Measurements from ENCODE around the gene CD79B.

Gene CD79B

GRCh38 chr17:63960430-63960829, 28.3 kb upstream of the CD79B start:
- no peaks in the 10 kb centered on the region for H3K9me3 Mint-ChIP-seq
- ATAC-seq (no peak), DNase-seq (ENCODE audit: low spot score in 2 of 2) (no peak)
- peaks cover 32% of the 10 kb centered on the region for H3K4me1 Mint-ChIP-seq
- no peak overlapping the region for H3K27ac Mint-ChIP-seq
- H3K36me3 Mint-ChIP-seq = no peaks in the 10 kb centered on the region
- no peak overlapping the region for H3K4me3 Mint-ChIP-seq

- DNase-seq (ENCODE audit: low spot score in 2 of 2) (no peak), ATAC-seq (no peak)
- Mint-ChIP-seq H3K36me3 (no peaks in the 10 kb centered on the region), H3K4me1 (peaks cover 35% of the 10 kb centered on the region), H3K4me3 (no peak overlapping the region), H3K9me3 (no peaks in the 10 kb centered on the region), H3K27ac (no peak overlapping the region)
Observed at GRCh38 chr17:63960006-63960405, 27.9 kb upstream of the CD79B start.

GRCh38 chr17:63956296-63956920, 24.3 kb upstream of the CD79B start:
- Mint-ChIP-seq H3K4me3 (no peak overlapping the region), H3K36me3 (no peaks in the 10 kb centered on the region), H3K9me3 (no peaks in the 10 kb centered on the region), H3K27ac (peak overlapping the region; percentile 85), H3K4me1 (peaks cover 34% of the 10 kb centered on the region)
- ATAC-seq = no peak
- no peak for DNase-seq (ENCODE audit: low spot score in 2 of 2)

GRCh38 chr17:63955791-63956190, 23.7 kb upstream of the CD79B start:
- ATAC-seq = no peak
- H3K4me3 Mint-ChIP-seq = no peak overlapping the region
- no peak for DNase-seq (ENCODE audit: low spot score in 2 of 2)
- peaks cover 31% of the 10 kb centered on the region for H3K4me1 Mint-ChIP-seq
- H3K27ac Mint-ChIP-seq = peak overlapping the region; percentile 85
- H3K9me3 Mint-ChIP-seq = no peaks in the 10 kb centered on the region
- H3K36me3 Mint-ChIP-seq = no peaks in the 10 kb centered on the region

- Mint-ChIP-seq H3K4me1 (peaks cover 31% of the 10 kb centered on the region), H3K27ac (peak overlapping the region; percentile 85), H3K4me3 (no peak overlapping the region), H3K9me3 (no peaks in the 10 kb centered on the region), H3K36me3 (no peaks in the 10 kb centered on the region)
- ATAC-seq (no peak), DNase-seq (ENCODE audit: low spot score in 2 of 2) (no peak)
Observed at GRCh38 chr17:63955232-63955631, 23.1 kb upstream of the CD79B start.

- Mint-ChIP-seq H3K4me1 (peaks cover 31% of the 10 kb centered on the region), H3K4me3 (peak overlapping the region; percentile 39), H3K36me3 (no peaks in the 10 kb centered on the region), H3K9me3 (no peaks in the 10 kb centered on the region), H3K27ac (peak overlapping the region; percentile 91)
- peak; percentile 73 for ATAC-seq
- peak in 1 of 2 donors; percentile 57 for DNase-seq (ENCODE audit: low spot score in 2 of 2)
Observed at GRCh38 chr17:63954402-63955063, 22.4 kb upstream of the CD79B start.

GRCh38 chr17:63950940-63951907, 19.1 kb upstream of the CD79B start:
- Mint-ChIP-seq H3K36me3 (no peaks in the 10 kb centered on the region), H3K4me3 (no peak overlapping the region), H3K4me1 (peaks cover 32% of the 10 kb centered on the region), H3K9me3 (no peaks in the 10 kb centered on the region), H3K27ac (no peak overlapping the region)
- ATAC-seq (no peak), DNase-seq (ENCODE audit: low spot score in 2 of 2) (no peak)

GRCh38 chr17:63949576-63950250, 17.6 kb upstream of the CD79B start:
- Mint-ChIP-seq H3K4me1 (peaks cover 32% of the 10 kb centered on the region), H3K27ac (no peak overlapping the region), H3K9me3 (no peaks in the 10 kb centered on the region), H3K4me3 (no peak overlapping the region), H3K36me3 (no peaks in the 10 kb centered on the region)
- ATAC-seq (no peak), DNase-seq (ENCODE audit: low spot score in 2 of 2) (no peak)

GRCh38 chr17:63948521-63948920, 16.4 kb upstream of the CD79B start:
- DNase-seq (ENCODE audit: low spot score in 2 of 2) = no peak
- no peak for ATAC-seq
- no peaks in the 10 kb centered on the region for H3K9me3 Mint-ChIP-seq
- H3K27ac Mint-ChIP-seq = no peak overlapping the region
- H3K4me3 Mint-ChIP-seq = no peak overlapping the region
- H3K36me3 Mint-ChIP-seq = no peaks in the 10 kb centered on the region
- peaks cover 28% of the 10 kb centered on the region for H3K4me1 Mint-ChIP-seq

GRCh38 chr17:63947711-63948330, 15.7 kb upstream of the CD79B start:
- Mint-ChIP-seq H3K36me3 (no peaks in the 10 kb centered on the region), H3K9me3 (no peaks in the 10 kb centered on the region), H3K27ac (no peak overlapping the region), H3K4me1 (peaks cover 30% of the 10 kb centered on the region), H3K4me3 (no peak overlapping the region)
- ATAC-seq (no peak), DNase-seq (ENCODE audit: low spot score in 2 of 2) (no peak)

- ATAC-seq (peak; percentile 86), DNase-seq (ENCODE audit: low spot score in 2 of 2) (peak; percentile 68 to 88)
- Mint-ChIP-seq H3K36me3 (no peaks in the 10 kb centered on the region), H3K9me3 (no peaks in the 10 kb centered on the region), H3K4me3 (peak overlapping the region; percentile 70), H3K27ac (peak overlapping the region; percentile 88), H3K4me1 (peaks cover 35% of the 10 kb centered on the region)
Observed at GRCh38 chr17:63946440-63947363, 14.6 kb upstream of the CD79B start.

GRCh38 chr17:63945784-63946439, 13.8 kb upstream of the CD79B start:
- peak; percentile 6 for ATAC-seq

GRCh38 chr17:63944736-63945499, 12.8 kb upstream of the CD79B start:
- no peak for DNase-seq (ENCODE audit: low spot score in 2 of 2)
- peak overlapping the region; percentile 33 for H3K4me3 Mint-ChIP-seq
- peaks cover 35% of the 10 kb centered on the region for H3K4me1 Mint-ChIP-seq
- H3K36me3 Mint-ChIP-seq = no peaks in the 10 kb centered on the region
- ATAC-seq = no peak
- H3K9me3 Mint-ChIP-seq = no peaks in the 10 kb centered on the region
- H3K27ac Mint-ChIP-seq = peak overlapping the region; percentile 51

More at GRCh38 chr17:63945784-63946439, 13.8 kb upstream of the CD79B start:
- no peaks in the 10 kb centered on the region for H3K9me3 Mint-ChIP-seq
- H3K36me3 Mint-ChIP-seq = no peaks in the 10 kb centered on the region
- H3K27ac Mint-ChIP-seq = peak overlapping the region; percentile 88
- peaks cover 35% of the 10 kb centered on the region for H3K4me1 Mint-ChIP-seq
- peak in 1 of 2 donors; percentile 52 for DNase-seq (ENCODE audit: low spot score in 2 of 2)
- peak overlapping the region; percentile 70 for H3K4me3 Mint-ChIP-seq

Data from stimulated activated effector memory CD8-positive, alpha-beta T cell treated with anti-CD3 and anti-CD28 coated beads, Interleukin-12 subunit alpha, Interleukin-12 subunit beta, amount 100 ng/mL, for 72 hours (primary cell).